NCI-H748 treated with DMSO at 0.1 percent for 48 hours (cell line): ENCODE data around the gene RRP15.

Source experiments
- DNase-seq: peaks from one replicate; lab custom pipeline; 2025; lab: John Stamatoyannopoulos, UW

RRP15 gene

GRCh38 chr1:218341325-218341724 is 56.2 kb downstream of the RRP15 start:
- DNase-seq, result no peak

- DNase-seq, result no peak
These were observed 57.0 kb downstream of the RRP15 start for GRCh38 chr1:218342091-218342490.

GRCh38 chr1:218344814-218345672 is 60.0 kb downstream of the RRP15 start, which contains the start of gene TGFB2:
Gene TGFB2, plus strand, starts transcription at chr1:218345336. Its CDS starts 1,366 bp downstream, at chr1:218346702.
- peak; percentile 47 for DNase-seq

- peak; percentile 35 for DNase-seq
These were observed 60.7 kb downstream of the RRP15 start for GRCh38 chr1:218345673-218346390.

- peak; percentile 10 for DNase-seq
These were observed 61.5 kb downstream of the RRP15 start for GRCh38 chr1:218346391-218347204.

- DNase-seq, result peak; percentile 16
These were observed 62.2 kb downstream of the RRP15 start for GRCh38 chr1:218347336-218347722.

GRCh38 chr1:218347723-218348627 is 62.9 kb downstream of the RRP15 start:
- DNase-seq, result peak; percentile 46

GRCh38 chr1:218348628-218349071 is 63.6 kb downstream of the RRP15 start:
- DNase-seq, result peak; percentile 51

- peak; percentile 11 for DNase-seq
These were observed 64.4 kb downstream of the RRP15 start for GRCh38 chr1:218349348-218350034.

GRCh38 chr1:218350035-218350525 is 65.0 kb downstream of the RRP15 start:
- no peak for DNase-seq

- DNase-seq, result no peak
These were observed 65.7 kb downstream of the RRP15 start for GRCh38 chr1:218350801-218351266.

- no peak for DNase-seq
These were observed 66.4 kb downstream of the RRP15 start for GRCh38 chr1:218351391-218352074.

GRCh38 chr1:218352075-218352438 is 67.0 kb downstream of the RRP15 start:
- DNase-seq, result no peak

GRCh38 chr1:218353656-218354055 is 68.6 kb downstream of the RRP15 start:
- DNase-seq, result no peak

GRCh38 chr1:218355278-218355677 is 70.2 kb downstream of the RRP15 start:
- DNase-seq, result no peak

- no peak for DNase-seq
These were observed 72.3 kb downstream of the RRP15 start for GRCh38 chr1:218357211-218357892.

- DNase-seq, result no peak
These were observed 72.8 kb downstream of the RRP15 start for GRCh38 chr1:218357893-218358232.

- DNase-seq, result peak; percentile 37
These were observed 76.4 kb downstream of the RRP15 start for GRCh38 chr1:218361298-218362065.
